Skeletal muscle tissue (tissue), 4 donors: ENCODE results near the gene KCNA2. TPM values are rescaled to one million over a fixed set of nuclear protein-coding genes. Genes with fewer than 3 reads are reported as not detected.

ENCODE experiments used
- H3K27ac ChIP-seq: one replicate; pipeline ENCODE4 v1.7.0; 2013; ENCODE audit warnings: mild to moderate bottlenecking, low read depth, low read length, inconsistent platforms
- H3K27me3 ChIP-seq, 3 donors: one replicate each; pipeline ENCODE4 v1.7.0; 2013; ENCODE audit warnings: low read length in 3 of 3; ENCODE audit not compliant: control insufficient read depth in 3 of 3, insufficient read depth in 3 of 3
- H3K36me3 ChIP-seq, 3 donors: one replicate each; pipeline ENCODE4 v1.7.0; 2013; ENCODE audit warnings: low read length in 3 of 3; ENCODE audit not compliant: control insufficient read depth in 3 of 3, insufficient read depth in 3 of 3
- H3K4me1 ChIP-seq, 3 donors: one replicate each; pipeline ENCODE4 v1.7.0; 2013; ENCODE audit warnings: low read length in 3 of 3, mild to moderate bottlenecking in 3 of 3; ENCODE audit not compliant: control insufficient read depth in 3 of 3, insufficient read depth in 3 of 3
- H3K4me3 ChIP-seq, 3 donors: one replicate each; pipeline ENCODE4 v1.7.0; 2013; ENCODE audit warnings: low read length in 3 of 3
- H3K9ac ChIP-seq, 3 donors: one replicate each; pipeline ENCODE4 v1.7.0; 2013; ENCODE audit warnings: low read length in 3 of 3, mild to moderate bottlenecking in 3 of 3, moderate library complexity in 2 of 3, low read depth in 1 of 3
- H3K9me3 ChIP-seq, 3 donors: one replicate each; pipeline ENCODE4 v1.7.0; 2013; ENCODE audit warnings: low read length in 3 of 3; ENCODE audit not compliant: control insufficient read depth in 3 of 3
- total RNA-seq: library from RNA; depleted of rRNA; stranded (reverse); fragments of >200 nt; gene quantifications from one replicate; pipeline ENCODE4 v1.2.3, GENCODE V29; 2014
- donor health status: Osteomylitis.

Gene KCNA2
- total RNA-seq, 1 donor from 2014 or later: 0.52 TPM

GRCh38 chr1:110576441-110576840 lies 29.7 kb downstream of the KCNA2 start:
- Histone ChIP-seq H3K4me1 (peaks cover 0 to 5% (median 4%) of the 10 kb centered on the region in 3 donors), H3K9ac (no peak overlapping the region), H3K9me3 (peaks cover 0 to 3% (median 0%) of the 10 kb centered on the region in 3 donors), H3K27me3 (peaks cover 0 to 2% (median 0%) of the 10 kb centered on the region in 3 donors), H3K27ac (no peak overlapping the region), H3K4me3 (no peak overlapping the region), H3K36me3 (no peaks in the 10 kb centered on the region)

DNA sequence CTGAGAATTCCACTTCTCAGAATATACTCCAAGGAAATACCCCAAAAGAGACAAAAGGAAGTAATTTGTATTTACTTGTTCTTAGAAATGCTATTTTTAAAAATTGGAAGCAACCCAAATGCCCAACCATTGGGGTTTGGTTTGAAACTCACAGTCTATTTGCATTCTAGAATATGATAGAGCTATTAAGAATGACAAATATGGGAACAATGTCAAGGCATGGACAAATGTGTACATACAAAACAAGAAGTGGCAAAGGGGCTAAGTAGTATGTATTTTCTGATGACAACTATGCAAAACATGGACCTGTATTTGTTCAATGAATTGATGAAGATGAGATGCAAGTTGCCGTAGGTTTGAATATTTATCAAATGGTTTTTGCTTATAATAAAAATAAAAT lies 32.8 kb downstream of the KCNA2 start:
- H3K36me3 ChIP-seq: no peaks in the 10 kb centered on the region
- peaks cover 0 to 3% (median 0%) of the 10 kb centered on the region in 3 donors for H3K9me3 ChIP-seq
- H3K27ac ChIP-seq: no peak overlapping the region
- H3K9ac ChIP-seq: no peak overlapping the region
- peaks cover 0 to 11% (median 10%) of the 10 kb centered on the region in 3 donors for H3K27me3 ChIP-seq
- H3K4me1 ChIP-seq: no peaks in the 10 kb centered on the region
- H3K4me3 ChIP-seq: no peak overlapping the region

DNA sequence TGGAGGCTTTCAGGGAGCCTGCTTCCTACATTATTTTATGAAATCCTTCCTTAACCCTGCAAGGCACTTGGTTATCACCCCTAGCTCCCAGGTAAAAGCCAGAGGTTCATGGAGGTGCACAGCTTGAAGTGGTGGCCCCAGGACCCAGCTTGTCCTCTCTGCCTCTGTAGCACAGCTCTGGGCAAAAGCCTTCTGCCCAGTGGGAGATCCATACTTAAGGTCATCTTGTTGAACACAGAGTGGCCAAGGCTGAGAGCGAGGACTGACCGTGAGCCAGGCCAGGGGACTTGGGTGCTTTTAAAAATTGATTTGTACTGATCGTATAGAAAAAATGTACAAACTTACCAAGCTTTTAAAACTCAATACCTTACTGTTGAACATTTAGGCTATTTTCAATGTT lies 33.4 kb downstream of the KCNA2 start:
- Histone ChIP-seq H3K27ac (no peak overlapping the region), H3K9me3 (peaks cover 0 to under 1% (median 0%) of the 10 kb centered on the region in 3 donors), H3K4me1 (no peaks in the 10 kb centered on the region), H3K4me3 (no peak overlapping the region), H3K27me3 (peaks cover 0 to 11% (median 10%) of the 10 kb centered on the region in 3 donors), H3K36me3 (no peaks in the 10 kb centered on the region), H3K9ac (no peak overlapping the region)

DNA sequence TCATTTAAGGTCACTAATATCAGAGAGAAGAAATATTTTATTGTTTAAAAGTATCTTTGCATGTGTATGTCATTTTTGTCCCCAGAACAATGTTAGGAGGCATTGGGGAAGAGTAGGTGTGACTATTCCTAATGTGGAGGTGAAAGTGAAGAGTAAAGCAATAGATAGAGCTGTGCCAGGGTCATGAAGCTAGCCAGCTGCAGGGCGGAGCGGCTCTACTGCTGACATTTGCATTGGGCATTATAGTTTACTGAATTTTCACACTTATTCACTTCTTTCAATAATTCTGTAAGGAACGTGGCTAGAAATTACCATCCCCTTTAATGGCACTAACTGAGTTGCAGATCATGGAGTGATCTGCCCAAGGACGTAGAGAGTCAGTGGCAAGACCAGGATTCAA lies 35.3 kb downstream of the KCNA2 start:
- H3K27me3 ChIP-seq: peaks cover 0 to 14% (median 11%) of the 10 kb centered on the region in 3 donors

DNA sequence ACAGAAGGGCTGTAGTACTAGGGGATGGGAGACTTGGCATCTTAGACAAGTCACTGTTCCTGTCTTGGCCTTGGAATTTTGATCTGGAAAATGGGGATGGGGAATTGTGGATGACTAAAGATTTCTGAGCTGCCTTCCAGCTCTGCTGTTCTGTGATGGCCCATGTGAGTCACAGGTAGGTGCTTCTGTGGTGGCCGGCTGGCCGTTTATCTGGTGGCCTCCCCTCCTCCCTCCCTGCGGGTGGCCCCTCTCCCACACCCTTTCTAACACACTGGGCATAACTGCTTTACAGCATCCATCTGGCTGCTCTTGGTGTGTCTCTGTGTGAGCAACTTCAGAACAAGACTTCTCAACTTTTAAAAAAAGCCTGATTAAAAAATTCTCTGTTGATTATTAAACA lies 35.9 kb downstream of the KCNA2 start:
- Histone ChIP-seq H3K27ac (no peak overlapping the region), H3K9ac (no peak overlapping the region), H3K36me3 (no peaks in the 10 kb centered on the region), H3K4me3 (no peak overlapping the region), H3K9me3 (no peaks in the 10 kb centered on the region), H3K27me3 (peaks cover 0 to 14% (median 11%) of the 10 kb centered on the region in 3 donors), H3K4me1 (no peaks in the 10 kb centered on the region)

More for the DNA sequence above, 35.3 kb downstream of the KCNA2 start:
- no peak overlapping the region for H3K9ac ChIP-seq
- no peak overlapping the region for H3K4me3 ChIP-seq
- H3K36me3 ChIP-seq: no peaks in the 10 kb centered on the region
- H3K4me1 ChIP-seq: no peaks in the 10 kb centered on the region
- no peaks in the 10 kb centered on the region for H3K9me3 ChIP-seq
- H3K27ac ChIP-seq: no peak overlapping the region

DNA sequence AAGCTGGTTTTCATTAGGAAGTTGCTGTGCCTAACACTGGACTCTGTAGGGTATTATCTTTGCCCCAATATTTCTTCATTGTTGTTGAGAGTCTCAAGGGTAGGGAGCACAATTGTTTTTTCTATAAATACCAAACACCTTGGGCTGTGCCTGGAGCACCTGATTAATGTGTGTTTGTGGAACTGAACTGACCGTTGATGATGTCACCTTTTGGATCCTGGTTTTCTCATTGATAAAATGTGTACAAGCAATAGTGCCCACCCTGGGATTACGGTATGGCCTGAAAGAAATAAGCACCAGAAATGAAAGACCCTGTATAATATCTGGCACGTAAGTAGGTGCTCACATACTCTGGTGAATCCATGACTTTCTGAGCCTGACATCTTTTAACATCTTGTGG lies 39.3 kb downstream of the KCNA2 start:
- H3K4me1 ChIP-seq: no peaks in the 10 kb centered on the region
- H3K36me3 ChIP-seq: no peaks in the 10 kb centered on the region
- H3K27ac ChIP-seq: no peak overlapping the region
- H3K4me3 ChIP-seq: no peak overlapping the region
- no peaks in the 10 kb centered on the region for H3K9me3 ChIP-seq
- H3K9ac ChIP-seq: no peak overlapping the region
- peaks cover 0 to 16% (median 14%) of the 10 kb centered on the region in 3 donors for H3K27me3 ChIP-seq

- H3K9me3 ChIP-seq: no peaks in the 10 kb centered on the region
- H3K27me3 ChIP-seq: peaks cover 0 to 13% (median 9%) of the 10 kb centered on the region in 3 donors
- no peak overlapping the region for H3K9ac ChIP-seq
- no peak overlapping the region for H3K4me3 ChIP-seq
- H3K27ac ChIP-seq: no peak overlapping the region
- no peaks in the 10 kb centered on the region for H3K36me3 ChIP-seq
- H3K4me1 ChIP-seq: no peaks in the 10 kb centered on the region
These were observed 40.6 kb downstream of the KCNA2 start for GRCh38 chr1:110565565-110565964.

- Histone ChIP-seq H3K9me3 (no peaks in the 10 kb centered on the region), H3K36me3 (no peaks in the 10 kb centered on the region), H3K4me3 (no peak overlapping the region), H3K27me3 (peaks cover 0 to 17% (median 10%) of the 10 kb centered on the region in 3 donors), H3K27ac (no peak overlapping the region), H3K4me1 (no peaks in the 10 kb centered on the region), H3K9ac (no peak overlapping the region)
These were observed 43.1 kb downstream of the KCNA2 start for GRCh38 chr1:110563089-110563488.

GRCh38 chr1:110561596-110561995 lies 44.6 kb downstream of the KCNA2 start:
- Histone ChIP-seq H3K36me3 (no peaks in the 10 kb centered on the region), H3K27me3 (peaks cover under 1 to 13% (median 10%) of the 10 kb centered on the region in 3 donors), H3K9ac (no peak overlapping the region), H3K27ac (no peak overlapping the region), H3K4me1 (peaks cover 0 to under 1% (median 0%) of the 10 kb centered on the region in 3 donors), H3K4me3 (no peak overlapping the region), H3K9me3 (no peaks in the 10 kb centered on the region)

DNA sequence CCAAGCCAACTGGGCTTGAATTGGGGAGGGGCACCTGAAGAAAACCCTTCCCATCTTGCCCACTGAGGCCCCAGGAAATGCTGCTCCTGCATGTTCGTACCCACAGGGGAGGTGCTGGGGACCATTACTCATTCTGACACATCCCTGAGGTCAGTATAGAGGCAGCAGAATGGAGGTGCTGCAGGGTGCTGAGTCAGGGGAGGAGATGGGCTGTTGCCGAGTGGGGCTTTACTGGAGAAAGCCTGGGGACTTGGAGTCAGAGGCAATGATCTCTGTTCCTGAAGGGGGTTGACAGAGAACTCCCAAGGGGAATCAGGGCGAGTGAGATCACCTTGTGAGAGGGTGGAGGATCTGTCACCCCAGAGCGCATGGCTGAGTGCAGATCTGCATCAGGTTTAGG lies 47.0 kb downstream of the KCNA2 start:
- no peaks in the 10 kb centered on the region for H3K9me3 ChIP-seq
- H3K36me3 ChIP-seq: no peaks in the 10 kb centered on the region
- H3K9ac ChIP-seq: no peak overlapping the region
- H3K27me3 ChIP-seq: peaks cover 3 to 35% (median 25%) of the 10 kb centered on the region in 3 donors
- H3K4me1 ChIP-seq: peaks cover 11 to 13% (median 13%) of the 10 kb centered on the region in 3 donors
- H3K4me3 ChIP-seq: no peak overlapping the region
- no peak overlapping the region for H3K27ac ChIP-seq
